ENCODE measurements around the gene WNT10A. TPM values are rescaled to one million over a fixed set of nuclear protein-coding genes. Genes with fewer than 3 reads are reported as not detected.
"Not testable (repeated sequence)": the region's sequence is repeated elsewhere in the genome, so short reads cannot be mapped to it uniquely, and the experiment has no call there.

WNT10A gene
- polyA plus RNA-seq, 1 donor: 1.5 TPM

DNA sequence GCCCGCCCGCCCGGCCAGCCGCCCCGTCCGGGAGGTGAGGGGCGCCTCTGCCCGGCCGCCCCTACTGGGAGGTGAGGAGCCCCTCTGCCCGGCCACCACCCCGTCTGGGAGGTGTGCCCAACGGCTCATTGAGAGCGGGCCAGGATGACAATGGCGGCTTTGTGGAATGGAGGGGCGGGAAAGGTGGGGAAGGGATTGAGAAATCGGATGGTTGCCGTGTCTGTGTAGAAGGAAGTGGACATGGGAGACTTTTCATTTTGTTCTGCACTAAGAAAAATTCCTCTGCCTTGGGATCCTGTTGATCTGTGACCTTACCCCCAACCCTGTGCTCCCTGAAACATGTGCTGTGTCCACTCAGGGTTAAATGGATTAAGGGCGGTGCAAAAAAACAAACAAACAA, 33.7 kb upstream of the WNT10A start:
- not testable (repeated sequence) for H3K4me3 ChIP-seq (ENCODE audit: low read length); H3K4me1 ChIP-seq (ENCODE audit: control insufficient read depth, insufficient read depth, low read length); DNase-seq; H3K9me3 ChIP-seq (ENCODE audit: control insufficient read depth, low read depth, low read length); H3K36me3 ChIP-seq (ENCODE audit: control insufficient read depth, insufficient read depth, low read length); H3K27ac ChIP-seq (ENCODE audit: low read length)
- H3K27me3 ChIP-seq (ENCODE audit: control insufficient read depth, insufficient read depth, low read length): peaks cover 10% of the 10 kb centered on the region
- 100% methylated on average over 1 of the region's 18 CpGs for WGBS (ENCODE audit: insufficient coverage, low lambda C conversion rate)

DNA sequence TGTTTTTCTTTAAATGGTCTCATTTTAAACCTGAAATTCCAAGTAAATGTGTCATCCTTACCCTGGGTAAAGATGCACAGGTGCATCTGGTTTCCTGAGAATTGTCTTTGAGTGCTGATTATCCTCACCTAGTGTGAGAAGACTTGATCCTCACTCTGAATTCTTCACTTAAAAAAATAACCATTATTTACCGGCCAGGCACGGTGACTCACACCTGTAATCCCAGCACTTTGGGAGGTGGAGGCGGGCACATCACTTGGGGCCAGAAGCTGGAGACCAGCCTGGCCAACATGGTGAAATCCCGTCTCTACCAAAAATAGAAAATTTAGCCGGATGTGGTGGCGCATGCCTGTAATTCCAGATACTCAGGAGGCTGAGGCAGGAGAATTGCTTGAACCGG, 30.9 kb upstream of the WNT10A start:
- DNase-seq: no peak
- no peak overlapping the region for H3K27ac ChIP-seq (ENCODE audit: low read length)
- H3K27me3 ChIP-seq (ENCODE audit: control insufficient read depth, insufficient read depth, low read length): peaks cover 33% of the 10 kb centered on the region
- no peaks in the 10 kb centered on the region for H3K36me3 ChIP-seq (ENCODE audit: control insufficient read depth, insufficient read depth, low read length)
- H3K4me3 ChIP-seq (ENCODE audit: low read length): no peak overlapping the region
- no CpG with 5 or more reads among the region's 7 CpGs for WGBS (ENCODE audit: insufficient coverage, low lambda C conversion rate)
- H3K9me3 ChIP-seq (ENCODE audit: control insufficient read depth, low read depth, low read length): peaks cover 4% of the 10 kb centered on the region
- no peaks in the 10 kb centered on the region for H3K4me1 ChIP-seq (ENCODE audit: control insufficient read depth, insufficient read depth, low read length)

DNA sequence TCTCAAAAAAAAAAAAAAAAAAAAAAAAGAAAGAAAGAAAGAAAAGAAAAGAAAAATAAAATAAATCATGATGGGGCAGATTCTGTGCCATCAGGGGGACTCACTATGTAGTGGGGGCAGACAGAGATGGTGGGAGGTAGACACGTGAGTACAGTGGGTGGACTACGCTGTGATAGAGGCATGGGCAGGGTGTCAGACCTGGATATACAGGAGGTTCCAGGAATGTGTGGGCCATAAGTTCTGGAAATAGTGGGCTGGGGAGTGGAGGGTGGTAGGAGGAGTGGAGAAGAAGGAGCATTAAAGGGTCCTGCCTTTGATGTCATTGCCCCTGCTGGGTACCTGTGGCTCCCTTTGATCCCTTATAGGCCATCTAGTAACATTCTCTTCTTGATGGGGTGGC, 29.9 kb upstream of the WNT10A start:
- Histone ChIP-seq H3K4me3 (ENCODE audit: low read length) (no peak overlapping the region), H3K4me1 (ENCODE audit: control insufficient read depth, insufficient read depth, low read length) (no peaks in the 10 kb centered on the region), H3K9me3 (ENCODE audit: control insufficient read depth, low read depth, low read length) (peaks cover 1% of the 10 kb centered on the region), H3K27ac (ENCODE audit: low read length) (no peak overlapping the region), H3K36me3 (ENCODE audit: control insufficient read depth, insufficient read depth, low read length) (no peaks in the 10 kb centered on the region), H3K27me3 (ENCODE audit: control insufficient read depth, insufficient read depth, low read length) (peaks cover 44% of the 10 kb centered on the region)
- no CpG with 5 or more reads among the region's 2 CpGs for WGBS (ENCODE audit: insufficient coverage, low lambda C conversion rate)
- no peak for DNase-seq

- Histone ChIP-seq H3K27me3 (ENCODE audit: control insufficient read depth, insufficient read depth, low read length) (peaks cover 49% of the 10 kb centered on the region), H3K36me3 (ENCODE audit: control insufficient read depth, insufficient read depth, low read length) (no peaks in the 10 kb centered on the region), H3K4me1 (ENCODE audit: control insufficient read depth, insufficient read depth, low read length) (no peaks in the 10 kb centered on the region), H3K27ac (ENCODE audit: low read length) (no peak overlapping the region), H3K4me3 (ENCODE audit: low read length) (no peak overlapping the region), H3K9me3 (ENCODE audit: control insufficient read depth, low read depth, low read length) (no peaks in the 10 kb centered on the region)
- DNase-seq: no peak
- WGBS (ENCODE audit: insufficient coverage, low lambda C conversion rate): no CpG with 5 or more reads among the region's 3 CpGs
These were observed 29.4 kb upstream of the WNT10A start for GRCh38 chr2:218851286-218851685.

- Histone ChIP-seq H3K27me3 (ENCODE audit: control insufficient read depth, insufficient read depth, low read length) (peaks cover 66% of the 10 kb centered on the region), H3K27ac (ENCODE audit: low read length) (no peak overlapping the region), H3K4me3 (ENCODE audit: low read length) (no peak overlapping the region), H3K4me1 (ENCODE audit: control insufficient read depth, insufficient read depth, low read length) (no peaks in the 10 kb centered on the region), H3K9me3 (ENCODE audit: control insufficient read depth, low read depth, low read length) (no peaks in the 10 kb centered on the region), H3K36me3 (ENCODE audit: control insufficient read depth, insufficient read depth, low read length) (no peaks in the 10 kb centered on the region)
- WGBS (ENCODE audit: insufficient coverage, low lambda C conversion rate): no CpG with 5 or more reads among the region's 16 CpGs
- peak in 1 of 2 donors; percentile 35 for DNase-seq
These were observed 27.6 kb upstream of the WNT10A start for GRCh38 chr2:218852911-218853667.

- Histone ChIP-seq H3K4me3 (ENCODE audit: low read length) (no peak overlapping the region), H3K9me3 (ENCODE audit: control insufficient read depth, low read depth, low read length) (no peaks in the 10 kb centered on the region), H3K27ac (ENCODE audit: low read length) (no peak overlapping the region), H3K4me1 (ENCODE audit: control insufficient read depth, insufficient read depth, low read length) (no peaks in the 10 kb centered on the region), H3K27me3 (ENCODE audit: control insufficient read depth, insufficient read depth, low read length) (peaks cover 73% of the 10 kb centered on the region), H3K36me3 (ENCODE audit: control insufficient read depth, insufficient read depth, low read length) (no peaks in the 10 kb centered on the region)
- no CpG with 5 or more reads among the region's 5 CpGs for WGBS (ENCODE audit: insufficient coverage, low lambda C conversion rate)
- no peak for DNase-seq
These were observed 26.9 kb upstream of the WNT10A start for GRCh38 chr2:218853766-218854165.

DNA sequence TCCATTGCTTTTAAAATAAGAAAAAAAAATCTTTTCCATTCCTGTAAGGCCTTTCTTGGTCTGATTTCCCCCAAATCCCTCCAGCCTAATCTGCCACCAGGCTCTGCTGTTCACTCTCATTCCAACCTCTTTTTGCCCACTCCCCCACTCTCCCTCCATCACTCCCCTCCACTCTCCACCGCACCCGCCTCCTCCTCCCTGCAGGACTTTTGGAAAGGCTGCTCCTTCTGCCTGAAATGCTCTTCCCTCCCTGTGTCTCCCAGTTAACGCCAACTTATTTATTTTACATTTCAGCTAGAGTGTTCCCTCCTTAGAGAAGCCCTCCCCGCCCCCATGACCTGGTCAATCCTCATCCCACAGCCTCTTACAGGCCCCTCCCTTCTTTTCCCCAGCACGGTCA, 25.8 kb upstream of the WNT10A start:
- H3K9me3 ChIP-seq (ENCODE audit: control insufficient read depth, low read depth, low read length): peaks cover under 1% of the 10 kb centered on the region
- peaks cover 80% of the 10 kb centered on the region for H3K27me3 ChIP-seq (ENCODE audit: control insufficient read depth, insufficient read depth, low read length)
- 0% methylated on average over 1 of the region's 5 CpGs for WGBS (ENCODE audit: insufficient coverage, low lambda C conversion rate)
- DNase-seq: no peak
- H3K27ac ChIP-seq (ENCODE audit: low read length): no peak overlapping the region
- H3K36me3 ChIP-seq (ENCODE audit: control insufficient read depth, insufficient read depth, low read length): no peaks in the 10 kb centered on the region
- no peak overlapping the region for H3K4me3 ChIP-seq (ENCODE audit: low read length)
- H3K4me1 ChIP-seq (ENCODE audit: control insufficient read depth, insufficient read depth, low read length): peaks cover under 1% of the 10 kb centered on the region

- no peak overlapping the region for H3K4me3 ChIP-seq (ENCODE audit: low read length)
- no CpG with 5 or more reads among the region's 14 CpGs for WGBS (ENCODE audit: insufficient coverage, low lambda C conversion rate)
- H3K27me3 ChIP-seq (ENCODE audit: control insufficient read depth, insufficient read depth, low read length): peaks cover 87% of the 10 kb centered on the region
- H3K9me3 ChIP-seq (ENCODE audit: control insufficient read depth, low read depth, low read length): peaks cover 4% of the 10 kb centered on the region
- H3K27ac ChIP-seq (ENCODE audit: low read length): no peak overlapping the region
- no peaks in the 10 kb centered on the region for H3K36me3 ChIP-seq (ENCODE audit: control insufficient read depth, insufficient read depth, low read length)
- no peak for DNase-seq
- peaks cover 6% of the 10 kb centered on the region for H3K4me1 ChIP-seq (ENCODE audit: control insufficient read depth, insufficient read depth, low read length)
These were observed 25.1 kb upstream of the WNT10A start for GRCh38 chr2:218855305-218856166.

DNA sequence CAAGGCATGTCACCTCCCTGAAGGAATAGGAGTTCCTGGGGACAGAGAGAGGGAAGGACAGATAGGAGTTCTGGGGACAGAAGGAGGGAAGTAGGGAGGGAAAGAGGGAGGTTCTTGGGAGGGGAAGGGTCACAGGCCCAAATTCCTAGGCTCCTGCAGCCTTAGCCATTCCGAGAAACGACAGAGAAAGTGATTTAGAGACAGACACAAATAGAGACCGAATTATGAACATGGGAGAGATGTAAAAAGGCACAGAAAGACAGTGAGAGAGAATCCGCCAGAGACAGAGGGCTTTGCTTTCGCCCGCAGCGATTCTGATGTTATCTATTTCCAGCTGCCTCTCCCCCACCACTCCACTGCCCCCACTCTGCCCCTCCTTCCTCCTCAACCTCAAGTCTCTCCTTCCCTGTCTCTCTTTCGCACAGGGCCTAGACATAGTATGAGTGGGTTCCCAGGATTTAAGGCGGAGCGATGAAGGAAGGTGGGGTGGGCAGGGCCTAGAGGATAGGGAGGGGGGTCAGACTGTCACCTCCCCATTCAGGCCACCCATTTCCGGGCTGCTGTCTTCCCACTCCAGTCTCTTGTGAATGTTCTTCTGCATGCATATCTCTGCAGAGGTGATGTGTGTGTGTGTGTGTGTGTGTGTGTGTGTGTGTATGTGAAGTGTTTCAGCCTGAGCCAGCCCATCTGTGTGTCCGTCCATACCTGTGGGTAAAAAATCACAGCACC, 24.3 kb upstream of the WNT10A start:
- no peak overlapping the region for H3K27ac ChIP-seq (ENCODE audit: low read length)
- H3K9me3 ChIP-seq (ENCODE audit: control insufficient read depth, low read depth, low read length): peaks cover 4% of the 10 kb centered on the region
- H3K27me3 ChIP-seq (ENCODE audit: control insufficient read depth, insufficient read depth, low read length): peaks cover 87% of the 10 kb centered on the region
- WGBS (ENCODE audit: insufficient coverage, low lambda C conversion rate): 7% methylated on average over 2 of the region's 12 CpGs
- H3K4me3 ChIP-seq (ENCODE audit: low read length): no peak overlapping the region
- DNase-seq: no peak
- peaks cover 6% of the 10 kb centered on the region for H3K4me1 ChIP-seq (ENCODE audit: control insufficient read depth, insufficient read depth, low read length)
- H3K36me3 ChIP-seq (ENCODE audit: control insufficient read depth, insufficient read depth, low read length): no peaks in the 10 kb centered on the region

GRCh38 chr2:218856896-218857243, 23.8 kb upstream of the WNT10A start:
- no peak for DNase-seq
- no CpG with 5 or more reads among the region's 1 CpG for WGBS (ENCODE audit: insufficient coverage, low lambda C conversion rate)
- Histone ChIP-seq H3K4me1 (ENCODE audit: control insufficient read depth, insufficient read depth, low read length) (peaks cover 6% of the 10 kb centered on the region), H3K27ac (ENCODE audit: low read length) (no peak overlapping the region), H3K4me3 (ENCODE audit: low read length) (no peak overlapping the region), H3K9me3 (ENCODE audit: control insufficient read depth, low read depth, low read length) (peaks cover 4% of the 10 kb centered on the region), H3K36me3 (ENCODE audit: control insufficient read depth, insufficient read depth, low read length) (no peaks in the 10 kb centered on the region), H3K27me3 (ENCODE audit: control insufficient read depth, insufficient read depth, low read length) (peaks cover 90% of the 10 kb centered on the region)

Measured in large intestine (tissue), 3 donors.